ENCODE results near the gene CADPS2. TPM values are rescaled to one million over a fixed set of nuclear protein-coding genes. Genes with fewer than 3 reads are reported as not detected.

Gene CADPS2
- total and polyA plus RNA-seq, 2 of the 8 experiments (the other 6 are each of a cell fraction or from before 2014, with no cell fraction given): 8.9 to 22.3 TPM

GRCh38 chr7:122658856-122659255 lies 227.4 kb downstream of the CADPS2 start:
- Histone ChIP-seq H3K4me1 (replicated peaks in 1 of 4; ENCODE audit: control insufficient read depth in 3 of 4, insufficient read depth in 4 of 4, low read length in 3 of 4) (no peaks in the 10 kb centered on the region), H3K4me2 (ENCODE audit: insufficient read depth in 1 of 2, low read depth in 2 of 2, low read length in 2 of 2) (no peak overlapping the region), H2BK5ac (ENCODE audit: low read depth, low read length) (no peak overlapping the region), H2AK5ac (ENCODE audit: low read depth, low read length) (no peak overlapping the region), H3K23ac (ENCODE audit: insufficient read length) (no peak overlapping the region), H3K27ac (ENCODE audit: low read depth, low read length) (no peak overlapping the region), H3K18ac (ENCODE audit: extremely low read depth, low read length) (no peak overlapping the region), H2BK120ac (replicated peaks; ENCODE audit: low read depth, low read length) (no peak overlapping the region), H3K79me1 (ENCODE audit: low read depth, low read length) (no peaks in the 10 kb centered on the region), H3K36me3 (ENCODE audit: control insufficient read depth in 2 of 4, insufficient read depth in 4 of 4, low read length in 3 of 4) (no peaks in the 10 kb centered on the region), H3K4ac (replicated peaks; ENCODE audit: insufficient read length, low read depth, low read length) (no peak overlapping the region), H3K4me3 (ENCODE audit: extremely low read depth in 1 of 4, insufficient read depth in 2 of 4, low read depth in 3 of 4, low read length in 4 of 4) (no peak overlapping the region), H2BK20ac (ENCODE audit: low read length) (no peak overlapping the region), H3K23me2 (ENCODE audit: low read depth, low read length) (no peaks in the 10 kb centered on the region), H4K5ac (ENCODE audit: insufficient read length, low read depth, low read length) (no peak overlapping the region), H2AFZ (ENCODE audit: low read length) (no peak overlapping the region), H3K56ac (replicated peaks; ENCODE audit: insufficient read length, low read depth, low read length) (no peak overlapping the region), H3K27me3 (replicated peaks in 1 of 4; ENCODE audit: control insufficient read depth in 3 of 4, extremely low read depth in 1 of 4, insufficient read depth in 3 of 4, low read length in 3 of 4) (no peaks in the 10 kb centered on the region), H2BK12ac (ENCODE audit: low read depth, low read length) (no peak overlapping the region), H2BK15ac (ENCODE audit: low read length) (no peak overlapping the region), H3K14ac (ENCODE audit: insufficient read length) (no peak overlapping the region), H3K9me3 (ENCODE audit: insufficient read depth in 2 of 2, low read depth in 1 of 2, low read length in 1 of 2) (no peaks in the 10 kb centered on the region), H3K9ac (replicated peaks in 1 of 4; ENCODE audit: extremely low read depth in 1 of 4, low read depth in 3 of 4, low read length in 3 of 4) (no peak overlapping the region), H4K8ac (ENCODE audit: extremely low read depth, insufficient read depth, low read length) (no peak overlapping the region), H4K91ac (replicated peaks; ENCODE audit: insufficient read length, low read length) (no peak overlapping the region), H3K79me2 (ENCODE audit: control insufficient read depth in 1 of 2, insufficient read depth in 2 of 2, low read length in 2 of 2) (no peaks in the 10 kb centered on the region), H4K20me1 (replicated peaks in 1 of 2; ENCODE audit: control insufficient read depth in 1 of 2, insufficient read depth in 2 of 2, low read length in 2 of 2) (no peaks in the 10 kb centered on the region)
- DNase-seq (ENCODE audit: low read depth in 1 of 2, low spot score in 2 of 2) (no peak), FAIRE-seq (no peak)
- no peak for TF ChIP-seq HDAC2 (IDR thresholded peaks at IDR 0.05; ENCODE audit: borderline replicate concordance in 1 of 2, low read depth in 2 of 2, low read length in 2 of 2)
- TF ChIP-seq POU5F1 (IDR thresholded peaks at IDR 0.05; ENCODE audit: low read depth, low read length): no peak
- TF ChIP-seq RBBP5 (IDR thresholded peaks at IDR 0.05; ENCODE audit: borderline replicate concordance, low read depth, low read length): no peak
- no peak for TF ChIP-seq PHF8 (conservative IDR thresholded peaks at IDR 0.05; ENCODE audit: low read depth, low read length)
- no peak for TF ChIP-seq SP4 (IDR thresholded peaks at IDR 0.05; ENCODE audit: low read length)
- TF ChIP-seq CTBP2 (IDR thresholded peaks at IDR 0.05; ENCODE audit: borderline replicate concordance, insufficient read depth, insufficient read length, low read length): no peak
- no peak for TF ChIP-seq KDM5A (IDR thresholded peaks at IDR 0.05; ENCODE audit: low read length)
- no peak for TF ChIP-seq GTF2F1 (IDR thresholded peaks at IDR 0.05; ENCODE audit: borderline replicate concordance, low read depth, low read length)
- TF ChIP-seq CREB1 (IDR thresholded peaks at IDR 0.05): no peak
- TF ChIP-seq TCF12 (IDR thresholded peaks at IDR 0.05; ENCODE audit: low read depth, low read length): no peak
- no peak for TF ChIP-seq CHD1 (IDR thresholded peaks at IDR 0.05; ENCODE audit: low read depth, low read length)
- TF ChIP-seq EP300 (IDR thresholded peaks at IDR 0.05; ENCODE audit: borderline replicate concordance in 1 of 2, low read depth in 2 of 2, low read length in 2 of 2): no peak
- no peak for TF ChIP-seq CEBPB (IDR thresholded peaks at IDR 0.05; ENCODE audit: low read depth, low read length)
- CTCF ChIA-PET (ENCODE audit: partially characterized antibody): no interaction called here
- 98% methylated on average over 2 of the region's 2 CpGs; no CpG with 5 or more reads in 1 of the 2 experiments for WGBS, 2 experiments (ENCODE audit: extremely low coverage in 1 of 2, insufficient coverage in 1 of 2, insufficient read length in 1 of 2, insufficient replicate concordance in 2 of 2, low coverage in 1 of 2, low lambda C conversion rate in 2 of 2, missing lambda C conversion rate in 1 of 2)
- POLR2A ChIA-PET (ENCODE audit: partially characterized antibody): no interaction called here

Data from H1 (cell line).